ENCODE results near the gene SCN5A.

The SCN5A gene

GRCh38 chr3:38536671-38537070, 112.8 kb downstream of the SCN5A start:
- DNase-seq (ENCODE audit: low read depth): no peak

- DNase-seq (ENCODE audit: low read depth): no peak
Measured at GRCh38 chr3:38534604-38535003, 114.9 kb downstream of the SCN5A start.

- DNase-seq (ENCODE audit: low read depth): no peak
Measured at GRCh38 chr3:38534180-38534579, 115.3 kb downstream of the SCN5A start.

GRCh38 chr3:38533285-38533976, 116.1 kb downstream of the SCN5A start:
- no peak for DNase-seq (ENCODE audit: low read depth)

- no peak for DNase-seq (ENCODE audit: low read depth)
Measured at GRCh38 chr3:38532529-38532928, 117.0 kb downstream of the SCN5A start.

GRCh38 chr3:38528457-38528856, 121.0 kb downstream of the SCN5A start:
- no peak for DNase-seq (ENCODE audit: low read depth)

- no peak for DNase-seq (ENCODE audit: low read depth)
Measured at GRCh38 chr3:38526792-38527191, 122.7 kb downstream of the SCN5A start.

- peak; percentile 30 for DNase-seq (ENCODE audit: low read depth)
Measured at GRCh38 chr3:38524141-38524739, 125.2 kb downstream of the SCN5A start.

- no peak for DNase-seq (ENCODE audit: low read depth)
Measured at GRCh38 chr3:38522002-38522401, 127.5 kb downstream of the SCN5A start.

- no peak for DNase-seq (ENCODE audit: low read depth)
Measured at GRCh38 chr3:38521391-38521987, 128.0 kb downstream of the SCN5A start.

- no peak for DNase-seq (ENCODE audit: low read depth)
Measured at GRCh38 chr3:38519651-38520050, 129.8 kb downstream of the SCN5A start.

- DNase-seq (ENCODE audit: low read depth): no peak
Measured at GRCh38 chr3:38519000-38519399, 130.5 kb downstream of the SCN5A start.

- DNase-seq (ENCODE audit: low read depth): no peak
Measured at GRCh38 chr3:38516669-38517068, 132.8 kb downstream of the SCN5A start.

- DNase-seq (ENCODE audit: low read depth): no peak
Measured at GRCh38 chr3:38515367-38515766, 134.1 kb downstream of the SCN5A start.

- DNase-seq (ENCODE audit: low read depth): no peak
Measured at GRCh38 chr3:38511546-38511945, 137.9 kb downstream of the SCN5A start.

- no peak for DNase-seq (ENCODE audit: low read depth)
Measured at GRCh38 chr3:38510631-38511030, 138.9 kb downstream of the SCN5A start.

GRCh38 chr3:38509732-38510131, 139.8 kb downstream of the SCN5A start:
- no peak for DNase-seq (ENCODE audit: low read depth)

GRCh38 chr3:38507120-38507519, 142.4 kb downstream of the SCN5A start:
- no peak for DNase-seq (ENCODE audit: low read depth)

GRCh38 chr3:38500688-38501417, 148.6 kb downstream of the SCN5A start:
- no peak for DNase-seq (ENCODE audit: low read depth)

Measured in non-pigmented ciliary epithelial cell (primary cell).